Kidney epithelial cell (primary cell): ENCODE data around the gene ITGAE. TPM values are rescaled to one million over a fixed set of nuclear protein-coding genes. Genes with fewer than 3 reads are reported as not detected.
A peak's percentile ranks its signal among the peaks of the same experiment; 100 is the strongest.
"Not testable (repeated sequence)": the region's sequence is repeated elsewhere in the genome, so short reads cannot be mapped to it uniquely, and the experiment has no call there.

Experiments
- DNase-seq: peaks from one replicate; pipeline ENCODE4 v3.0.0-alpha.2; 2010; ENCODE audit warnings: low read depth
- H3K27me3 ChIP-seq: 2 replicates; pipeline ENCODE4 v1.6.0; 2011; ENCODE audit warnings: low read length; ENCODE audit not compliant: control insufficient read depth, insufficient read depth
- H3K36me3 ChIP-seq: 2 replicates; pipeline ENCODE4 v1.5.1; 2011; ENCODE audit warnings: low read length; ENCODE audit not compliant: control insufficient read depth, insufficient read depth
- H3K4me3 ChIP-seq: 2 replicates; pipeline ENCODE4 v1.5.1; 2011; ENCODE audit warnings: low read depth, mild to moderate bottlenecking, control low read depth, low read length
- total RNA-seq: library from RNA; depleted of rRNA; stranded (reverse); fragments of >200 nt; gene quantifications from 2 replicates; pipeline ENCODE4 v1.2.3, GENCODE V29; 2015
- TF ChIP-seq, protein P1 (sequence below): IDR thresholded peaks from 2 replicates; pipeline ENCODE4 v1.5.1; 2011; ENCODE audit warnings: mild to moderate bottlenecking, moderate library complexity, low read length, control low read depth, inconsistent platforms; ENCODE audit not compliant: insufficient read depth, poor library complexity, severe bottlenecking

The ITGAE gene
- total RNA-seq, 1 donor from 2014 or later, result 29.7 TPM

DNA sequence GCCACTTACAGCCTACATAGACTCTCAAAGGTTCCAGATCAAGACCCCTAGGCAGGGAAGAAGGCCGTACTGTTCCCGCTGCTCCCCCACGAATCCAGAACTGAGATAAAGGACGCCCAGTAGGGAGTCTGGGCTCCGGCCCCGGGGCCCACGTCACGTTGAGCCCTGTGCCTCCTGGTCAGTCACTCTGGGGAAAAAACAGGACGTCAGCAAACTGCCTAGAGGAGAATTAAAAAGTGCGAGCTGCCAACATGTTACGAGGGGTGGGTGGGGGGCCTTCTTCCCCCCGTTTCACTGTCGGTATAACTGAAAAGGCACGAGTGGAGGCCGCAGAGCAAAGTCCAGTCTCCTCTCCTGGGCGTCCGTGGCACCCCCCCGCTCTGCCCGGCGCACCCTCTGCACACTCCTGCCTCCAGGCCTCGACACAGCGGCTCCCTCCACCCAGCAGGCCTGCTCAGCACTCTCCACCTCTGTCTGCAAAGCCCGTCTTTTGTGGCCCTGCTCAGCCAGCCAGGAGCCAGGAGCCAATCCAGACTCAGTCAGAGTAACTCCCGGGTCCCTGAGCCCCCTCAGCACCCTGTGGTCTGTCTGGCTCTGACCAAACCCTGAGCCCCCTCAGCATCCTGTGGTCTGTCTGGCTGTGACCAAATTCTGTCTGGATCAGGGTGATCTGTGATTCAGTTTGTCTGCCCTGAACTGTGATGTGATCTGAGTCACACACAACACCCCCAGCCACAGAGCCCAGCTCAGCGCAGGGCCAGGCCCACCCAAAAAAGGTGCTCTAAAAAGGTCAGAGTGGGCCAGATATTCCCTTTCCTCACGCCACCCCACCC, 6.2 kb downstream of the ITGAE start:
- DNase-seq, result peak; percentile 74
- TF ChIP-seq, protein P1, sequence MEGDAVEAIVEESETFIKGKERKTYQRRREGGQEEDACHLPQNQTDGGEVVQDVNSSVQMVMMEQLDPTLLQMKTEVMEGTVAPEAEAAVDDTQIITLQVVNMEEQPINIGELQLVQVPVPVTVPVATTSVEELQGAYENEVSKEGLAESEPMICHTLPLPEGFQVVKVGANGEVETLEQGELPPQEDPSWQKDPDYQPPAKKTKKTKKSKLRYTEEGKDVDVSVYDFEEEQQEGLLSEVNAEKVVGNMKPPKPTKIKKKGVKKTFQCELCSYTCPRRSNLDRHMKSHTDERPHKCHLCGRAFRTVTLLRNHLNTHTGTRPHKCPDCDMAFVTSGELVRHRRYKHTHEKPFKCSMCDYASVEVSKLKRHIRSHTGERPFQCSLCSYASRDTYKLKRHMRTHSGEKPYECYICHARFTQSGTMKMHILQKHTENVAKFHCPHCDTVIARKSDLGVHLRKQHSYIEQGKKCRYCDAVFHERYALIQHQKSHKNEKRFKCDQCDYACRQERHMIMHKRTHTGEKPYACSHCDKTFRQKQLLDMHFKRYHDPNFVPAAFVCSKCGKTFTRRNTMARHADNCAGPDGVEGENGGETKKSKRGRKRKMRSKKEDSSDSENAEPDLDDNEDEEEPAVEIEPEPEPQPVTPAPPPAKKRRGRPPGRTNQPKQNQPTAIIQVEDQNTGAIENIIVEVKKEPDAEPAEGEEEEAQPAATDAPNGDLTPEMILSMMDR, result no peak

DNA sequence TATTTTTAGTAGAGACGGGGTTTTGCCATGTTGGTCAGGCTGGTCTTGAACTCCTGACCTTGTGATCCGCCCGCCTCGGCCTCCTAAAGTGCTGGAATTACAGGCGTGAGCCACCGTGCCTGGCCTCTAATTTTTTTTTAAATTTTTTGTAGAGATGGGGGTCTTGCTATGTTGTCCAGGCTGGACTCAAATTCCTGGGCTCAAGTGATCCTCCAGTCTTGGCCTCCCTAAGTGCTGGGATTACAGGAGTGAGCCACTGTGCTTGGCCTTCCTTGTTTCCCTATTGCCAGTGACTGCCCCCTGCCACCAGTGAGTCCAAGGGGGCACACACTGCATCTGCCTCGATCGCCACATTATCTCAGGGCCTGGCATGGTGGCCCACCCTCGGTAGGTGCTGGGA, 6.8 kb downstream of the ITGAE start:
- not testable (repeated sequence) for H3K36me3 ChIP-seq, H3K4me3 ChIP-seq, DNase-seq, H3K27me3 ChIP-seq

More for the DNA sequence above, 6.2 kb downstream of the ITGAE start:
- H3K27me3 ChIP-seq, result no peaks in the 10 kb centered on the region
- H3K36me3 ChIP-seq, result no peaks in the 10 kb centered on the region
- no peak overlapping the region for H3K4me3 ChIP-seq

DNA sequence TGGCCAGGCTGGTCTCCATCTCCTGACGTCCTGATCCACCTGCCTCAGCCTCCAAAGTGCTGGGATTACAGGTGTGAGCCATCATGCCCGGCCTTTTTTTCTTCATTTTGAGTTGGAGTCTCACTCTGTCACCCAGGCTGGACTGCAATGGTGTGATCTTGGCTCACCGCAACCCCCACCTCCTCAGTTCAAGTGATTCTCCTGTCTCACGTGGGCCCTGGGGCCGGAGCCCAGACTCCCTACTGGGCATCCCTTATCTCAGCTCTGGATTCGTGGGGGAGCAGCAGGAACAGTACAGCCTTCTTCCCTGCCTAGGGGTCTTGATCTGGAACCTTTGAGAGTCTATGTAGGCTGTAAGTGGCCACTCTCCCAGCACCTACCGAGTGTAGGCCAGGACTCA, 7.7 kb downstream of the ITGAE start:
- not testable (repeated sequence) for H3K36me3 ChIP-seq, H3K4me3 ChIP-seq, H3K27me3 ChIP-seq, DNase-seq

DNA sequence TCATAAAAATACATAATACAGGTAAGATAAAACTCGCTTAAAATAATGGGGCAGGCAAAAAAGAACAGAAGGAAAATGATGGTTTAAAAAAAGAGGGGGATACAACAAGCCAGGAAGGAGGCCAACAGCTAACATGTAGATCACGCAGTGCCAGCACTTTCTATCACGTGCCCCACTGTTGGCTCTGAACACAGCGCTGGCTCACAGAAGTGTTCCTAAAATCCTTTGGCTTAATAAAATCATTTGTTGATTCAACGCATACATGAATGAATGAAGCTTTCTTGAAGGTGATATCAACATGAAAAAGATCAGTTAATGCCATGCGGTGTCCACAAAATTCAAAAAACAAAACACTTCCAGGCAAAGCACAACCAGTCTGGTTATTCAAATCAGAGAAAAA, 8.5 kb downstream of the ITGAE start:
- Histone ChIP-seq H3K27me3 (no peaks in the 10 kb centered on the region), H3K4me3 (no peak overlapping the region), H3K36me3 (no peaks in the 10 kb centered on the region)
- DNase-seq, result no peak
- TF ChIP-seq, protein P1, result no peak

- no peaks in the 10 kb centered on the region for H3K36me3 ChIP-seq
- no peak for DNase-seq
- no peaks in the 10 kb centered on the region for H3K27me3 ChIP-seq
- TF ChIP-seq, protein P1, result no peak
- H3K4me3 ChIP-seq, result no peak overlapping the region
Measured at GRCh38 chr17:3788200-3788599, 12.8 kb downstream of the ITGAE start.

GRCh38 chr17:3785323-3785722, 15.7 kb downstream of the ITGAE start:
- not testable (repeated sequence) for H3K4me3 ChIP-seq, H3K27me3 ChIP-seq, H3K36me3 ChIP-seq, DNase-seq

- no peak overlapping the region for H3K4me3 ChIP-seq
- no peak for DNase-seq
- no peaks in the 10 kb centered on the region for H3K36me3 ChIP-seq
- TF ChIP-seq, protein P1, result no peak
- no peaks in the 10 kb centered on the region for H3K27me3 ChIP-seq
Measured at GRCh38 chr17:3782751-3783150, 18.2 kb downstream of the ITGAE start.
